Activated CD8-positive, alpha-beta memory T cell treated with anti-CD3 and anti-CD28 coated beads, Interleukin-2, amount 50 U/mL, for 24 hours (primary cell): ENCODE data around the gene TBC1D22B.
"Not testable (repeated sequence)": the region's sequence is repeated elsewhere in the genome, so short reads cannot be mapped to it uniquely, and the experiment has no call there.

Experiments used
- DNase-seq: peaks from one replicate; pipeline ENCODE4 v3.0.0-alpha.2; 2020; ENCODE audit errors: extremely low read depth

Gene TBC1D22B

GRCh38 chr6:37303091-37303660 is 45.6 kb downstream of the TBC1D22B start:
- DNase-seq = no peak

- DNase-seq = no peak
Measured at GRCh38 chr6:37303891-37304503, 46.4 kb downstream of the TBC1D22B start.

GRCh38 chr6:37304766-37305165 is 47.2 kb downstream of the TBC1D22B start:
- DNase-seq = no peak

GRCh38 chr6:37305841-37306425 is 48.4 kb downstream of the TBC1D22B start:
- DNase-seq = no peak

GRCh38 chr6:37306624-37307222 is 49.2 kb downstream of the TBC1D22B start:
- no peak for DNase-seq

- not testable (repeated sequence) for DNase-seq
Measured at GRCh38 chr6:37307484-37307883, 49.9 kb downstream of the TBC1D22B start.

GRCh38 chr6:37308069-37308815 is 50.7 kb downstream of the TBC1D22B start:
- DNase-seq = no peak

- DNase-seq = no peak
Measured at GRCh38 chr6:37309046-37309445, 51.5 kb downstream of the TBC1D22B start.

- no peak for DNase-seq
Measured at GRCh38 chr6:37309692-37310091, 52.1 kb downstream of the TBC1D22B start.

- no peak for DNase-seq
Measured at GRCh38 chr6:37310966-37311365, 53.4 kb downstream of the TBC1D22B start.

GRCh38 chr6:37311741-37312473 is 54.3 kb downstream of the TBC1D22B start:
- DNase-seq = no peak

- DNase-seq = no peak
Measured at GRCh38 chr6:37313723-37314486, 56.3 kb downstream of the TBC1D22B start.

- no peak for DNase-seq
Measured at GRCh38 chr6:37314487-37315156, 57.0 kb downstream of the TBC1D22B start.

- no peak for DNase-seq
Measured at GRCh38 chr6:37315157-37315515, 57.6 kb downstream of the TBC1D22B start.

GRCh38 chr6:37316071-37316470 is 58.5 kb downstream of the TBC1D22B start:
- no peak for DNase-seq

- no peak for DNase-seq
Measured at GRCh38 chr6:37317312-37318038, 59.9 kb downstream of the TBC1D22B start.

GRCh38 chr6:37319156-37319555 is 61.6 kb downstream of the TBC1D22B start:
- DNase-seq = no peak

- no peak for DNase-seq
Measured at GRCh38 chr6:37319856-37320480, 62.4 kb downstream of the TBC1D22B start.

GRCh38 chr6:37320646-37321045 is 63.1 kb downstream of the TBC1D22B start:
- no peak for DNase-seq
